Measurements from ENCODE around the gene NAPG. TPM values are rescaled to one million over a fixed set of nuclear protein-coding genes. Genes with fewer than 3 reads are reported as not detected.
"Not testable (repeated sequence)": the region's sequence is repeated elsewhere in the genome, so short reads cannot be mapped to it uniquely, and the experiment has no call there.

NAPG gene
- total and polyA plus RNA-seq, 9 of the 15 experiments (the other 6 are each of a cell fraction or from before 2014, with no cell fraction given): 31.6 to 63.3 (median 50.9) TPM

GRCh38 chr18:10573261-10573660, 47.4 kb downstream of the NAPG start:
- H3K9ac ChIP-seq (ENCODE audit: insufficient read depth in 1 of 2, low read depth in 2 of 2, low read length in 2 of 2); H3K27ac ChIP-seq (ENCODE audit: extremely low read depth, low read depth, low read length); H3K4me2 ChIP-seq (ENCODE audit: insufficient read depth, low read length); H3K4me3 ChIP-seq; H3K9me3 ChIP-seq (replicated peaks; ENCODE audit: control insufficient read depth, insufficient read depth, low read depth, low read length); H3K79me2 ChIP-seq (ENCODE audit: control insufficient read depth, insufficient read depth, low read length); H2AFZ ChIP-seq (ENCODE audit: low read depth, low read length); H3K9me1 ChIP-seq (ENCODE audit: control insufficient read depth, insufficient read depth, low read length); FAIRE-seq; H3K27me3 ChIP-seq (ENCODE audit: control insufficient read depth in 2 of 2, insufficient read depth in 2 of 2, low read length in 2 of 2); CTCF ChIA-PET (ENCODE audit: low intra/inter-chr PET ratio); H3K4me1 ChIP-seq (replicated peaks in 1 of 2; ENCODE audit: control insufficient read depth in 2 of 2, insufficient read depth in 2 of 2, low read length in 2 of 2); DNase-seq (ENCODE audit: extremely low read depth in 1 of 4, low spot score in 3 of 4); ATAC-seq; BruUV-seq (replicated peaks); POLR2A ChIA-PET; H3K36me3 ChIP-seq (ENCODE audit: control insufficient read depth, insufficient read depth, low read length); H4K20me1 ChIP-seq (replicated peaks; ENCODE audit: control insufficient read depth, insufficient read depth, low read length); intact Hi-C loops (cut with micrococcal nuclease): not testable (repeated sequence)
- in situ Hi-C loops (cut with MboI): loop anchor here (25.0 kb wide), 1 partner anchor 989 kb away; no protein-coding TSS in a partner anchor
- TF ChIP-seq AFF1 (IDR thresholded peaks at IDR 0.05; ENCODE audit: low read depth in 1 of 2, partially characterized antibody in 2 of 2): peak in 1 of 2 experiments; percentile 93
- no CpG with 5 or more reads among the region's 2 CpGs for WGBS (ENCODE audit: insufficient coverage, low coverage, missing lambda C conversion rate)
